ENCODE results near the gene JMJD8.
"Not testable (repeated sequence)": the region's sequence is repeated elsewhere in the genome, so short reads cannot be mapped to it uniquely, and the experiment has no call there.

JMJD8 gene

DNA sequence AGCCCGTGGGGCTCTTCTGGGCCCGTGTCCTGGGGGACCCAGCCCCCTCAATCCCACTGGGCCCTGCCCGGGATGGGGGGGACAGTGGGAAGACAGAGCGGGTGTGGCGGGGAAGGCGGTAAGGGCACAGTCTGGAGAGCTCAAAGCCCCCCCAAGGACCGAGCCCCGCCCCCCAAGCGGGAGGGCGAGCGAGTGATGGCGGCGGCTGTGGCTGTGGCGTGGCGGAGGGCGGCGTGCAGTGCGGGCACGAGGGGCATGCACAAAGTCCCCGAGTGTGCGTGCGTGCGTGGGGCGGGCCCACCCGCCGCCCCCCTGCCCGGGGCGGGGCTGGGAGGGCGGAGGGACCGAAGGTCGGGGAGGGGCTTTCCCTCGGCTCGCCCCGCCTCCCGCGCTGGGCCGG lies 9.6 kb upstream of the JMJD8 start:
- no peak overlapping the region for H3K27ac ChIP-seq
- DNase-seq (ENCODE audit: low read depth, low spot score) = no peak

DNA sequence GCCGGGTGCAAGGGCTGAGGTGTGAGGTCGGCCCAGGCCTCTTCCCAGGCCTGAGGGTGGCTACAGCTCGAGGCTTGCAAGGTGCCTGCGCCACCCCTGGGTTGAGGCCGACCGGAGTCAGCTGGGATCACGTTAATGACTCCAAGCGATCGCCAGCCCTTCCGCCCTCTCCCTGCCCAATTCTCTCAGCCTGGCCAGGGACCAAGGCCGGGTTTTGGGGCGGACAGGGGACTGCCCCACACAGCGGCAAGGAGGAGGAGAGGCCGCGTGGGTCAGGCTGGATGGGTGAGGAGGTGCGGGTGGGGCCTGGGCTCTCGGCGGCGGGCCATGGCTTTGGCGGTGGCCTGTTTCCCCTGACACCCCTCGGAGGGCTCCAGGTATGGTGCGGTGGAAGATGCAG lies 9.2 kb upstream of the JMJD8 start:
- H3K27ac ChIP-seq = no peak overlapping the region
- DNase-seq (ENCODE audit: low read depth, low spot score) = no peak

DNA sequence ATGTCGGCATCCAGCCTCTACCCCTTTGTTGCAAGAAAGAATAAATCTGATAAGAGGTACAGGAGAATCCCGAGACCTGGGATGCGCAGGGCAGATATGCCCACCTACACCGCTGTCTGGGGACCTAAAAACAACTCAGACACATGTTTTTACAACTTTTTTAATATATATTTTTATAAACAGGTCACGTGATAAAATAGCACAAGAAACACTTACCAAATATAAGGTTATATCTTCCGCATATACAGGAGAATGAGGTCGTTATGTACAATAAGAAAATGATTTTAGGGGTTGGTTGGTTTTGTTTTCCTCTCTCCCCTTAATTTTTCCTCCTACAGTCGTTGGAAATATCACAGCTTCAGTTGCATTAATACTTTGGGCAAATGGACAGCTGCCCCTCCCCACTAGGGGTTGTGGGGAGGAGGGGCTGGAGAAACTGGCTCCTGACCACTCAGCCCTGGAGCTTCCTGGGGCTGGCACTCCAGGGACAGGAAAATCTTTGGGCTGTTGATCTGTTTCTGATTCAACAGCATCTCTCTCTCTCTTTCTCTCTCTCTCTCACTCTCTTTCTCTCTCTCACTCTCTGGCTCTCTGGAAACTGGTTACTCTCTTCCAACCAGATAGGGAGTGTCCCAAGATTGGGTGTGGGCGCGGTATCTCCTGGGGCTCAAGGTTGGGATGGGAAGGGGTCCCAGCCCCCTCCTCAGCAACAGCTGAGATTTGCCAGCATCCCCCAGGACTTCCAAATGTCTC lies 8.4 kb upstream of the JMJD8 start:
- H3K27ac ChIP-seq = no peak overlapping the region
- DNase-seq (ENCODE audit: low read depth, low spot score) = no peak

DNA sequence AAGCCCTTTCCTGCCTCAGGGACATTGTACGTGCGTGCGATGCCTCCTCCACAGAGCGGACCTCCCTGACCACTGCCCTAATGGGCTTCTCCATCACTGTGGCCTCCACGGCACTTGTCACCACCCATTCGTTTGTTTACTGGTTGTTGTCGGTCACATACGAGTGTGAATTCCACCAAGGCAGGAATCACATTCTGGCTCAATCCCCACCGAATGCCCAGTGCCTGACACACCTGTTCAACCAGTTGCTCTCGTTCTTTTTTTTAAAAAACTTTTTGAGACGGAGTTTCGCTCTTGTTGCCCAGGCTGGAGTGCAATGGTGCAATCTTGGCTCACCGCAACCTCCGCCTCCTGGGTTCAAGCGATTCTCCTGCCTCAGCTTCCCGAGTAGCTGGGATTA lies 7.1 kb upstream of the JMJD8 start:
- DNase-seq (ENCODE audit: low read depth, low spot score); H3K27ac ChIP-seq: not testable (repeated sequence)

DNA sequence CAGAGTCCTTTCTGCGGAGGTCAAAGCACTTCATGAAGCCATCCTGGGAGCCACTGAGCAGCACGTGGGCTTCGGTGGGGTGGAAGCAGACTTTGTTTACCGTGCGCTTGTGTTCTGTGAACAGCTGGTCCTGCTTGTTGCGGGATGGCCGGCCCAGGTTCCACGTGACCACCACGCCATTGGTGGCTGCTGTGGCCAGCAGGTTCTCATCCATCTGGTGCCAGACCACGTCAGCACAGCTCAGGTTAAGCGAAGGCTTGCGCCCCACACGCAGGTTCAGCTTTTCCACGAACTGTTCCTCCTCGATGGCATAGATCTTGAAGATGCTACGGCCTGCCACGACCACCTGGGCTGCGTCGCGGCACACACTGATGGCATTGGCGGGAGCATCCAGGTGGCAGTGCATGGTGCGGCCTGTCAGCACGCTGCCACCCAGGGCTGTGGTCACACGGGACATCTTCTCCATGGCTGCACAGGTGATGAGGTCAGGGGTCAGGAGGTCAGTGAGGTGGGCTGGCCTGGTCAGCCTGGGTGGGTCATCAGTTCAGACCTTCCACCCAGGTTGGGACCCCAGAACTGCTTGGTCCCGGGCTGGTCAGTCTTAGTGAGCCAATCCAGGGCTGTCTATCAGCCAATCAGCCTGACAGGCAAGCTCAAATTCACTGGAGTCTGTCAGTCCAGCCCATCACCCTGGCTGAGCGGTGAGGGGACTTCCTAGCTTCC lies 5.2 kb upstream of the JMJD8 start:
- H3K27ac ChIP-seq = peak overlapping the region; percentile 57

DNA sequence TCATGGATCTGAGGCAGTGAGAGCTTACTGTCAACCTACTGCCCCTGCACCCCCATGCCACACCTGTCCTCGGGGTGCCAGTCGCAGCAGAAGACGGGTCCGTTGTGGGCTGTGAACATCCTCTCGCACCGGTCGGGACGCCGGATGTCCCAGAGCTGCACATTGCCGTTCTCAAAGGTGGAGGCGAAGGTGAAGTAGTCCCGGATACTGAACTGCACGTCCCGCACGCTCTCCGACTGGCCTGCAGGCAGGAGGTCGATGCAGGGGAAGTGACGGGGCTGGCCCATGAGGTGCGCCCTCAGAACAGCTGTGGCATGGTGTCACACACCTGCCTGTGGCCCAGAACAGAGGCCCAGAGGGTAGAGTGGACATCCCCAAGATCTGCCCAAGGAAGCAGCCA lies 3.4 kb upstream of the JMJD8 start:
- no peak for DNase-seq (ENCODE audit: low read depth, low spot score)
- no peak overlapping the region for H3K27ac ChIP-seq

More for the DNA sequence above, 5.2 kb upstream of the JMJD8 start:
- no peak for DNase-seq (ENCODE audit: low read depth, low spot score)

DNA sequence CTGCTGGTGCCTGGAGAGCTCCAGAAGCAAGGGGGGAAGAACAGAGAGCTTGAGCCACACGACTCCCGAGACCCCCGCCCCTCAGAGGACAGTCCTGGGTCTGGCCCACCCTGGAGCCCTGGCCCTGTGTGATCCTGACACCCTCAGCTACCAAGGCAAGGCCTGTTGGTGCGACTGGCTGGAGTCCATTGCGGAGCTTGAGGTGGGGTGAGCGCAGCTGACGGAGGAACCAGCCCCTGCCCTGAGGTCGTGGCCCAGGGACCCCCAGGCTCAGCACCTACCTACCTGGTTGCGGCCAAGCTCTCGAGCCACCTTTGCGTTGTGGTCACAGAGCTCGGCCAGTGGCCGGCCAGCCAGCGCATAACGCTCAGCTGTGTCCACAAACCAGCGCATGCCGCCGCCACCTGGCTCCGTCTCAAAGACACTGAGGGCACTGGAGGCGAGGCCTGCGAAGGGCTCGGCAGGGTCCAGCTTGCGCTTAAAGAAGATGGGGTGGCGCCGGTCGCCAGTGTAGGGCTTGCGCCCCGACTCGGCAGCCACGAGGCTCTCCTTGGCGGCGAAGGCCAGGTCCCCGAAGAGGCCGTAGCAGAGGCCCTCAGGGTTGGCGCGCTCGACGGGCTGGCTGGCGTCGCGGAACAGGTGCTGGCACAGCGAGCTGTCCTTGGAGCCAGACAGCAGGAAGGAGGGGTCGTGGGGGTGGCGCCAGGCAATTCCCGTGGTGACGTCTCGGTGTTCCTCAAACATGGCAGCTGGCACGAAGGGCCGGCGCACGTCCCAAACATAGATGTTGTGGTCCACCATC lies 2.5 kb upstream of the JMJD8 start:
- DNase-seq (ENCODE audit: low read depth, low spot score) = no peak
- no peak overlapping the region for H3K27ac ChIP-seq

DNA sequence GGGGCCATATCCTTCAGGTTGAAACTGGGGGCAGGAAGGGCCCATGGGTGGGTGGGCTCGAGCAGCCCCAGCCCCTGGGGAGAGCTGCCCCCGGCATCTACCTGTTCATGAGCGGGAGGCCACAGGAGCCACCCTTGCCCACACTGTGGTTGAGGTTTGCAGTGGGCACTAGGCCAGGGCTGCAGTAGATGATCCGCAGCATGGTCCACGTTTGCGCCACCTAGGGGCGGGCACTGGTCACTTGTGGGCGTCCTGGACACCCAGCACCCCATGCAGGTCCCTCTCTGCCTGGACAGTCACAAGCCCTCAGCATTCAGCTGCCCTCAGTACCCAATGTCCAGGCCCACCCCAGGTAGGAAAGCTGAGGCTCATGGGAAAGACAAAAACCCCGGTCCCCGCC lies 1.8 kb upstream of the JMJD8 start:
- H3K27ac ChIP-seq = no peak overlapping the region
- DNase-seq (ENCODE audit: low read depth, low spot score) = no peak

DNA sequence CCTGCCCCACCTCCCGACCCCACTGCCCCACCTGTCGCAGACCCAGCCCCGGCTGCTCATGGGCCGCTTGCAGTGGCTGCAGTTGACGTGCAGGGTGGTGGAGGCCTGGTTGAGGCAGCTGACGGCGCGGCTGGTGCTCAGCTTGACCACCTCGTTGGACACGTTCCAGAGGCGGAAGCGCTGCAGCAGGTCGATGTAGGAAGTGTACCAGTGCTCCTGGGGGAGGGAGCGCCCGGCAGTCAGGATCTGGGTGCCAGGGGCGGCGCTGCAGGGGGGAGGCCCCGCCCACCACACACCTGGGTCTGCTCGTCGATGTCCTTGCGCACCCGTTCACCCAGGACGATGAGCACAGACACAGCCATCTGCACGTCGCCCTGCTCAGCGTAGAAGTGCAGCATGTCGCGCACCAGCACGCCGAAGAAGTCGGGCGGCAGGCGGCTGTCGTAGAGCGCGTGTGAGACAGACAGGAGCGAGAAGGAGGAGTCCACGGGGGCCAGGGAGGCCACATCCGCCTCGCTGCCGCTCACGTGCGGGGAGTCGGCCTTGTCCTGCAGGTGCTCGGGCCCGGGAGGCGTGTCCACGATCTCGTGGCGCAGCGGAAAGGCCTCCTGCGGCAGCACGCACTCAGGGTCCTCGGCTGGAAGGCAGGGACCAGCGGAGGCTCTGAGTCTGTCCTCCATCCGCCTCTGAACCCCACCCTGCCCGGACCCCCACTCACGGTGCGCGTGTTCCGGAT lies 995 bp upstream of the JMJD8 start:
- no peak for DNase-seq (ENCODE audit: low read depth, low spot score)
- peak overlapping the region; percentile 79 for H3K27ac ChIP-seq

DNA sequence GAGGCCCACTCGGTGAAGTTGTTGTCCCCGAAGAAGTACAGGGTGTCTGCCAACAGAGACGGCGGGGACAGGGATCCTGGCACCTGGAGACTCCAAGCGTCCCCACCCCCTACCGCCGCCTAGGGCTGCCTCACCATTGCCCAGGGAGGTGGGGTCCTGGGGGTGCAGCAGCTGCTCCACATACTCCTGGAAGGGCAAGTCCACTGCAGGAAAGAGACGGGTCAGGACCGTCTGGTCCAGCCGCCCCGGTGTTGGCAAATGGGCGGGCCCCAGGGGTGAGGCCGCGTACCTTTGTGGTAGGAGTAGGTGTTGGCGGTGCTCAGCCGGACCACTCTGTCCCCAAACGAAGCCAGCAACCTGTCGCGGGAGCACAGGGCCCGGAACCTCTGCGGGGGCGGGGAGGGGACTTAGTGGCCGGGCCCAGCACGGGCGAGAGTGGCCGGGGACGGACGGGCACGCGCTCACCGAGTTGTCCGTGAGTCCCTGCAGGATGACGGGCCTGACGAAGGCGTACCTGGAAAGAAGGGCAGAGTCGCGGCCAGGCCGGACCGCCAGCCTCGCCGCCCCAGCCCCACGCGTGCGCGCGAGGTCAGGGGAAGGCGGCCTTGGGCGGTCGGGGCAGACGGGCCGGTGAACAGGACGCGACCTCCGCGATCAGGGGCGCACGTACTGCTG lies 601 bp downstream of the JMJD8 start:
- peak overlapping the region; percentile 79 for H3K27ac ChIP-seq
- no peak for DNase-seq (ENCODE audit: low read depth, low spot score)

DNA sequence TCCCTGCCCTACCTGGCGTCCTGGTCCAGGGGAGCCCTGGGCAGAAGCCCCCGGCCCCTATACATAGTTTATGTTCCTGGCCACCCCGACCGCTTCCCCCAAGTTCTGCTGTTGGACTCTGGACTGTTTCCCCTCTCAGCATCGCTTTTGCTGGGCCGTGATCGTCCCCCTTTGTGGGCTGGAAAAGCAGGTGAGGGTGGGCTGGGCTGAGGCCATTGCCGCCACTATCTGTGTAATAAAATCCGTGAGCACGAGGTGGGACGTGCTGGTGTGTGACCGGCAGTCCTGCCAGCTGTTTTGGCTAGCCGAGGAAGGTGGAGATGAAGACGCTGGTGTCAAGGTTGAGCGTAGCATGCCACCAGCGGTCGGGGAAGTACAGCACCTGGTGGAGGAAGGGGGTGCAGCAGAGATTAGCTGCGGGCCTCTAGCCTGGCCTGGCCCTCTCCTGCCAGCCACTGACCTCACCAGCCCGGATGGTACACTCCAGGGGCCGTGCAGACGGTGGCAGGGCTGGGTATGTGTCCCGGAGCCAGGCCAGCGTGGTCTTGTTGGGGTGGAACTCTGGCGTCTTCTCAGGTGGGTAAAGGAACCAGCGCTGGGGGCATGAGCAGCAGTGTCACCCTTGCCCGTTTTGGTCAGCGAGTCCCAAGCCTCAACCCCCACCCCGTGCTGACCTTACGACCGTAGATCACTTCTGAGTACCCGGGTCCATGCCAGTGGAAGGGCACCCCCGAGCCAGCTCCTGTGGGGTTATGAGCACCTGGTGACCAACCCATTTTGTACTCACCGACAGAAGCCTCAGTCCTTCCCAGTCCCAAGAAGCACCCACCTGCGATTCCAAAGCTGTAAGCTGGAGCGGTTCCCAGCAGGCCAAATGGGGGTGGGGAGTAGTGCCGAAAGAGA lies 1.4 kb downstream of the JMJD8 start:
- no peak for DNase-seq (ENCODE audit: low read depth, low spot score)
- H3K27ac ChIP-seq = peak overlapping the region; percentile 79

DNA sequence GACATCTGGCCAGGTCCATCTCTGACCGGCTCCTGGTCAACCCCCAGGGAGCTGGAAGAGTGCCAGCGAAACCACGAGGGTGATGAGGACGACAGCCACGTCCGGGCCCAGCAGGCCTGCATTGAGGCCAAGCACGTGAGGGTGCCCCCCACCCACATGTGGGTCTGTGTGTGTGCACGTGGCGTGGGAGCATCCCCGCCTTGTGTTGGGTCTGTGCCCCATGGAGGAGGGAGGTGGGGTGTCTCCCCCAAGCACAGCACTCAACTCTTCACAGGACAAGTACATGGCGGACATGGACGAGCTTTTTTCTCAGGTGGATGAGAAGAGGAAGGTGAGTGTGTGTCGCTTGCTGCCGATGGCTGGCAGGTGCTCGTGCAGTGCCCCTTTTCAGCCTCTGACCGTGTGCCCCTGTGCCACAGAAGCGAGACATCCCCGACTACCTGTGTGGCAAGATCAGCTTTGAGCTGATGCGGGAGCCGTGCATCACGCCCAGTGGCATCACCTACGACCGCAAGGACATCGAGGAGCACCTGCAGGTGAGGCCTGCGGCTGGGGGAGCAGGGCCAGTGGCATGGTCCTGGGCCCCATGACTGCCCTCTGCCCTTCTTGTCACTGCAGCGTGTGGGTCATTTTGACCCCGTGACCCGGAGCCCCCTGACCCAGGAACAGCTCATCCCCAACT lies 2.2 kb downstream of the JMJD8 start:
- H3K27ac ChIP-seq = peak overlapping the region; percentile 84
- DNase-seq (ENCODE audit: low read depth, low spot score) = no peak

DNA sequence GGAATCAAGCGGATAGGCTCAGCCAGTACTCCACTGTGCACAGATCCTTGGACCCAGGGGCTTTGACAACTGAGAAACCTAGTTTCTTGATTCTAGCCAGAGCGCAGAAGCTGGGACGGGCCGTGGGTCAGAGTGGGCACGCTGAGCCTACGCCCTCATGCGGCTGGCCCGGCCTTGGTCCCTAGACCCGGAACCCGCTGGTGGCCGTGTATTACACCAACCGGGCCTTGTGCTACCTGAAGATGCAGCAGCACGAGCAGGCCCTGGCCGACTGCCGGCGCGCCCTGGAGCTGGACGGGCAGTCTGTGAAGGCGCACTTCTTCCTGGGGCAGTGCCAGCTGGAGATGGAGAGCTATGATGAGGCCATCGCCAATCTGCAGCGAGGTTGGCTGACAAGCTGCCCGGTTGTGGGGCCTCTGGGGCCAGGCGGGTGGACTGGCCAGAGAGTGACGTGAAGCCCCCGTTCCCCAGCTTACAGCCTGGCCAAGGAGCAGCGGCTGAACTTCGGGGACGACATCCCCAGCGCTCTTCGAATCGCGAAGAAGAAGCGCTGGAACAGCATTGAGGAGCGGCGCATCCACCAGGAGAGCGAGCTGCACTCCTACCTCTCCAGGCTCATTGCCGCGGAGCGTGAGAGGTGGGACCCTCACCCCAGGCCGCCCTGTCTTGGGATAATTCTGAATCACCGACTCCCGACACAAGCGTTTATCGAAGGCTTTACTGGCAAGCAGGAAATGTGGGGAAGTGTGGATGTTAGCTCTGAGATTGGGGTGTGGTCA lies 3.0 kb downstream of the JMJD8 start:
- peak overlapping the region; percentile 84 for H3K27ac ChIP-seq
- DNase-seq (ENCODE audit: low read depth, low spot score) = no peak

DNA sequence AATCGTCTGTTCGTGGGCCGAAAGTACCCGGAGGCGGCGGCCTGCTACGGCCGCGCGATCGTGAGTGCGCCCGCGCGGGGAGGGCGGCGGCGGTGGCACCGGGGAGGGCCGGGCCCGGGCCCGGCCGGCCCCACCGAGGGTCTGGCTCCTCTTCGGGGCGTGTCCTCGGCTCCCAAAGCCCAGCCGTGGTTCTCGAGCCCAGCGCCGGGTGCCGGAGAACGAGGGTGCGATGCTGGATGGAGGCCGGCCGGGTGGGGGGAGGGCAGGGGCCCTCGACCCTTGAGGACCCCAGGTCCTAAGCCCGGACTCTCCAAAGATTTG lies 3.5 kb downstream of the JMJD8 start:
- peak overlapping the region; percentile 84 for H3K27ac ChIP-seq
- DNase-seq (ENCODE audit: low read depth, low spot score) = no peak

DNA sequence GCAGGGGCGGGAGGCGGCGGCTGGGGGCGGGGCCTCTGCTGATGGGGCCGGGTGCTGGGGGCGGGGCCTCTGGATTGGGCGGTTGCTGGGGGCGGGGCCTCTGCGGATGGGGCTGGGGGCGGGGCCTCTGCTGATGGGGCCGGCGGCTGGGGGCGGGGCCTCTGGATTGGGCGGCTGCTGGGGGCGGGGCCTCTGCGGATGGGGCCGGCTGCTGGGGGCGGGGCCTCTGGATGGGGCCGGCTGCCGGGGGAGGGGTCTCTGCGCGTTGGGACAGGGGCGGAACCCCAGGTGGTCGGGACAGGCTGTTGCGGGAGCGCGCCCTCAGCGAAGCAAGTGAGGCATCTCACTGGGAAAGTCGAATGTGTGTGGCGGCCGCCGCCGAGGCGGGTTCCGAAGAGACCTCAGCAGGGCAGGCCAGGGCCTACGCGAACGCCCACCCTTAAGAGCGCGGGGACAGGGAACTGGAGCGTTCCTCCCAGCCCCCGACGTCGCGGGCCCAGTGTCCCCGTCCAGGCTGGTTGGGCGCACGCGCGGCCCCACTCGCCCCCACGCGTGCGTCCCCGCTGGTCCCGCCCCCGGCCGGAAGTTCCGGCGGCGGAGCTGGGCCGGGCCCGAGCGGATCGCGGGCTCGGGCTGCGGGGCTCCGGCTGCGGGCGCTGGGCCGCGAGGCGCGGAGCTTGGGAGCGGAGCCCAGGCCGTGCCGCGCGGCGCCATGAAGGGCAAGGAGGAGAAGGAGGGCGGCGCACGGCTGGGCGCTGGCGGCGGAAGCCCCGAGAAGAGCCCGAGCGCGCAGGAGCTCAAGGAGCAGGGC lies 4.1 kb downstream of the JMJD8 start, which contains the start of gene STUB1:
Gene STUB1 (plus strand): TSS at position 597 of the 811 bp plus-strand sequence. CDS start 116 bp downstream, at position 713.
- DNase-seq (ENCODE audit: low read depth, low spot score) = peak; percentile 20
- H3K27ac ChIP-seq = peak within 1 kb of the TSS; percentile 84

DNA sequence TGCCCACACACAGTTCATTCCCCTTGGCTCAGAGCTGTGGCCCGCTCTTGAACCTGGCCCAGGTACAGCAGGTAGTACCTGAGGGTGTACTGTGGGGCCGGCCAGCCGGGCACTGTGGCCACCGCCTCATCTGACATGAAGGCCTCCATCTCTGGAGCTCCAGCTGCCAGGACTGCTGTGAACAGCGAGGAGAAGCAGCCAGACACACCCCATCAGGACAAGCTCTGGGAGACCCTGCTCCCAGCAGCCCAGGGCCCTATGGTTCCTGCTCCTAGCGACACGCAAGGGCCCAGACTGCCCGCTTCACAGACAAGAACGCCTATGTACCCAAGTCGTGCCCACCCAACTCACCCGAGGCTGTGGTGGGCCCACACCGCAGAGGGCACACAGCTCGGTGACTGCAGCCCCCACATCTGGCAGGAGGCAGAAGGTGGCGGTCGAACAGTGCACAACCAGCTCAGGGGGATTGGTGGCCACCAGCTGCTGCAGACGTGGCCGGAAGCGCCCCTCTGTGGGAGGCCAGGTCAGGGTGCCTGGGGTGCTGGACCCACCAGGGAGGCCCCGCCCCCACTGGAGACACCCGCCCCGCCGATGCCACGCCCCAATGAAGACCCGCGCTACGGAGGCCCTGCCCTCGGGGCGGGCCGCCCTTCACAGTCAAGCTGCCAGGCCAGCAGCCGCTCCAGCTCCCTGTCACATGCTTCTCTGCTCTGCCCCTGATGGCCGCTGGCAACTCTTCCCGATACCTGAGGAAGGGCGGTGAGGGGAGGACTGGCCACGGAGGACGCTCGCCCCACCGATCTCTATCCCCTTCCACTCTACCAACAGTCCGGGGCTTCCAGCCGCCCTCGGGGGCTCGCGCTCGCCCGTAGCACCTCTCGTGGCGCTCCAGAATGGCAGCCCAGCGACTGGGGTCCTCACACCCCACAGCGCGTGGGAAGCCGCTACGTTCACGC lies 5.0 kb downstream of the JMJD8 start:
- peak overlapping the region; percentile 84 for H3K27ac ChIP-seq
- DNase-seq (ENCODE audit: low read depth, low spot score) = no peak

Data from epithelial cell of prostate (primary cell).